Fibroblast of lung (primary cell): ENCODE measurements around the gene STARD7. TPM values are rescaled to one million over a fixed set of nuclear protein-coding genes. Genes with fewer than 3 reads are reported as not detected.

Experiments used
- DNase-seq, 2 donors: peaks; one replicate each; pipeline versions ENCODE4 v3.0.0 to v3.0.0-alpha.2; 2010; ENCODE audit warnings: low read depth in 2 of 2
- H2AFZ ChIP-seq: 2 replicates; pipeline ENCODE4 v1.5.1; 2012; ENCODE audit warnings: low read length, control low read depth, inconsistent platforms
- H3K27ac ChIP-seq: 2 replicates; pipeline ENCODE4 v1.5.1; 2011; ENCODE audit warnings: low read length, control low read depth; ENCODE audit not compliant: insufficient read depth
- H3K27me3 ChIP-seq: 2 replicates; pipeline ENCODE4 v1.5.1; 2011; ENCODE audit warnings: mild to moderate bottlenecking, low read length; ENCODE audit not compliant: control insufficient read depth, insufficient read depth
- H3K36me3 ChIP-seq: 2 replicates; pipeline ENCODE4 v1.5.1; 2011; ENCODE audit warnings: low read length; ENCODE audit not compliant: control insufficient read depth, insufficient read depth
- H3K4me1 ChIP-seq: 2 replicates; pipeline ENCODE4 v1.5.1; 2011; ENCODE audit warnings: low read length; ENCODE audit not compliant: control insufficient read depth, insufficient read depth; ENCODE audit errors: extremely low read depth
- H3K4me2 ChIP-seq: 2 replicates; pipeline ENCODE4 v1.5.1; 2011; ENCODE audit warnings: low read length, control low read depth; ENCODE audit not compliant: insufficient read depth; ENCODE audit errors: extremely low read depth
- H3K4me3 ChIP-seq, 4 experiments: fragments of 200-600 bp in 1 of 4; sonication (generic) in 1 of 4; replicated peaks in 1 of 4; 2 replicates each; pipeline ENCODE4 v1.5.1; 2011 to 2016; ENCODE audit warnings: low read length in 4 of 4, low read depth in 3 of 4, mild to moderate bottlenecking in 3 of 4, control low read depth in 2 of 4, inconsistent platforms in 1 of 4, mixed read lengths in 1 of 4; ENCODE audit not compliant: insufficient read depth in 1 of 4; ENCODE audit errors: control extremely low read depth in 1 of 4
- H3K79me2 ChIP-seq: 2 replicates; pipeline ENCODE4 v1.5.1; 2012; ENCODE audit warnings: mild to moderate bottlenecking, low read length, inconsistent platforms; ENCODE audit not compliant: control insufficient read depth, insufficient read depth
- H3K9ac ChIP-seq: 2 replicates; pipeline ENCODE4 v1.5.1; 2011; ENCODE audit warnings: mild to moderate bottlenecking, low read length, control low read depth; ENCODE audit not compliant: insufficient read depth
- H3K9me3 ChIP-seq: 2 replicates; pipeline ENCODE4 v1.5.1; 2012; ENCODE audit warnings: low read depth, low read length; ENCODE audit not compliant: control insufficient read depth, insufficient read depth
- H4K20me1 ChIP-seq: 2 replicates; pipeline ENCODE4 v1.5.1; 2011; ENCODE audit warnings: low read length; ENCODE audit not compliant: control insufficient read depth, insufficient read depth; ENCODE audit errors: extremely low read depth
- EZH2 ChIP-seq: IDR thresholded peaks from 2 replicates; pipeline ENCODE4 v1.5.1; 2012; ENCODE audit warnings: low read length, control low read depth, mild to moderate bottlenecking; ENCODE audit errors: missing control alignments
- polyA plus RNA-seq, 2 donors: library from polyadenylated mRNA; depleted of rRNA in 1 of 2; stranded (reverse) in 1 of 2; unstranded in 1 of 2; fragments of >200 nt; gene quantifications; 2 replicates each; pipeline ENCODE4 v1.2.1, GENCODE V29; 2011 to 2012; ENCODE audit warnings: missing spikeins in 1 of 2
- total RNA-seq: library from RNA; depleted of rRNA; stranded (reverse); fragments of >200 nt; gene quantifications from 2 replicates; pipeline ENCODE4 v1.2.1, GENCODE V29; 2014
- TF ChIP-seq, protein P1 (sequence below), 2 donors: IDR thresholded peaks in 1 of 2; conservative IDR thresholded peaks in 1 of 2; 1 replicate in 1 of 2; 2 replicates in 1 of 2; pipeline ENCODE4 v1.5.1; 2011 to 2012; ENCODE audit warnings: low read length in 2 of 2, control low read depth in 1 of 2, inconsistent platforms in 1 of 2, low read depth in 1 of 2, mild to moderate bottlenecking in 1 of 2

Gene STARD7
- total and polyA plus RNA-seq, 2 donors (not counting 1 experiment from before 2014, with no cell fraction given) = 109 to 121 TPM

DNA sequence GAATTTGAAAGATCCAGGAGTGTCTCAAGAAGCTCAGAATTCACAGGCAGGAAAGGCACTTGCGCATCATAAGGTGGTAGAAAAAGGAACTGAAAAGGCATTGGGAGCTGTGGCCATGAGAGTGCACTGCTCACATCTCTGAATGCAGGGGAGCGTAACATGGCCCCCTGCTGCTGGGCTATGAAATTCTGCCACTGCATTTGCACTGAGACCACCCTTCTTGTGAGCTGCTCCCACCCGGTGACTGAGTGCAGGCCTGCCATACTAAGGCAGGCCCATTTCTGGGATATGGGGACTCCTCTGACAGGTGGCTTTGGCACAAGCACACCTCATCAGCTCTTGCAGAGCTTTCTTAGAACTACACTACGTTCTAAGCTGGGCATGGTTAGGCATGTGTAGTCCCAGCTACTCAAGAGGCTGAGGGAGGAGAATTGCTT, 25.3 kb upstream of the STARD7 start:
- H3K4me2 ChIP-seq = no peak overlapping the region
- H4K20me1 ChIP-seq = no peaks in the 10 kb centered on the region
- no peak overlapping the region for H3K4me3 ChIP-seq
- no peaks in the 10 kb centered on the region for H3K79me2 ChIP-seq
- no peaks in the 10 kb centered on the region for H3K36me3 ChIP-seq
- no peaks in the 10 kb centered on the region for H3K9me3 ChIP-seq
- H3K27ac ChIP-seq = no peak overlapping the region
- TF ChIP-seq EZH2 = no peak
- TF ChIP-seq, protein P1, sequence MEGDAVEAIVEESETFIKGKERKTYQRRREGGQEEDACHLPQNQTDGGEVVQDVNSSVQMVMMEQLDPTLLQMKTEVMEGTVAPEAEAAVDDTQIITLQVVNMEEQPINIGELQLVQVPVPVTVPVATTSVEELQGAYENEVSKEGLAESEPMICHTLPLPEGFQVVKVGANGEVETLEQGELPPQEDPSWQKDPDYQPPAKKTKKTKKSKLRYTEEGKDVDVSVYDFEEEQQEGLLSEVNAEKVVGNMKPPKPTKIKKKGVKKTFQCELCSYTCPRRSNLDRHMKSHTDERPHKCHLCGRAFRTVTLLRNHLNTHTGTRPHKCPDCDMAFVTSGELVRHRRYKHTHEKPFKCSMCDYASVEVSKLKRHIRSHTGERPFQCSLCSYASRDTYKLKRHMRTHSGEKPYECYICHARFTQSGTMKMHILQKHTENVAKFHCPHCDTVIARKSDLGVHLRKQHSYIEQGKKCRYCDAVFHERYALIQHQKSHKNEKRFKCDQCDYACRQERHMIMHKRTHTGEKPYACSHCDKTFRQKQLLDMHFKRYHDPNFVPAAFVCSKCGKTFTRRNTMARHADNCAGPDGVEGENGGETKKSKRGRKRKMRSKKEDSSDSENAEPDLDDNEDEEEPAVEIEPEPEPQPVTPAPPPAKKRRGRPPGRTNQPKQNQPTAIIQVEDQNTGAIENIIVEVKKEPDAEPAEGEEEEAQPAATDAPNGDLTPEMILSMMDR (conservative IDR thresholded peaks at IDR 0.05 in 1 of 2, IDR thresholded peaks at IDR 0.05 in 1 of 2; ENCODE audit: low read depth in 1 of 2, low read length in 2 of 2) = no peak
- no peak overlapping the region for H2AFZ ChIP-seq
- H3K4me1 ChIP-seq = no peaks in the 10 kb centered on the region
- H3K9ac ChIP-seq = no peak overlapping the region
- H3K27me3 ChIP-seq = no peaks in the 10 kb centered on the region
- no peak for DNase-seq

DNA sequence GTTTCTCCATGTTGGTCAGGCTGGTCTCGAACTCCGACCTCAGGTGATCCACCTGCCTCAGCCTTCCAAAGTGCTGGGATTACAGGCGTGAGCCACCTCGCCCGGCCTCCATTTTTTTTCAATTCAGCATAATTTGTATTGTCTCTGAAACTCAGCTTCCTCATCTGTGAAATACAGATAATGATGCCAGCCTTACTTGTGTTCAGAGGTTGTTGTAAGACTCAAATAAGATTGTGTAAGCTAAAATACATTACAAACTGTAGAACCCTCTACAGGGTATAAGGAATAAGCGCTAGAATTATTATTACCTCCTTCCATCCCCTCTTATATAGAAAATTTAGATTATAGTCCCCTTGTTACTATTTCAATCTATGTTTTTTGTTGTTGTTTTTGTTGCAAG, 24.8 kb upstream of the STARD7 start:
- no peaks in the 10 kb centered on the region for H4K20me1 ChIP-seq
- no peaks in the 10 kb centered on the region for H3K36me3 ChIP-seq
- H3K4me3 ChIP-seq = no peak overlapping the region
- no peaks in the 10 kb centered on the region for H3K79me2 ChIP-seq
- H2AFZ ChIP-seq = no peak overlapping the region
- DNase-seq = no peak
- TF ChIP-seq, protein P1 (conservative IDR thresholded peaks at IDR 0.05 in 1 of 2, IDR thresholded peaks at IDR 0.05 in 1 of 2; ENCODE audit: low read depth in 1 of 2, low read length in 2 of 2) = no peak
- TF ChIP-seq EZH2 = no peak
- no peak overlapping the region for H3K4me2 ChIP-seq
- H3K27me3 ChIP-seq = no peaks in the 10 kb centered on the region
- no peaks in the 10 kb centered on the region for H3K4me1 ChIP-seq
- no peak overlapping the region for H3K27ac ChIP-seq
- no peaks in the 10 kb centered on the region for H3K9me3 ChIP-seq
- no peak overlapping the region for H3K9ac ChIP-seq

DNA sequence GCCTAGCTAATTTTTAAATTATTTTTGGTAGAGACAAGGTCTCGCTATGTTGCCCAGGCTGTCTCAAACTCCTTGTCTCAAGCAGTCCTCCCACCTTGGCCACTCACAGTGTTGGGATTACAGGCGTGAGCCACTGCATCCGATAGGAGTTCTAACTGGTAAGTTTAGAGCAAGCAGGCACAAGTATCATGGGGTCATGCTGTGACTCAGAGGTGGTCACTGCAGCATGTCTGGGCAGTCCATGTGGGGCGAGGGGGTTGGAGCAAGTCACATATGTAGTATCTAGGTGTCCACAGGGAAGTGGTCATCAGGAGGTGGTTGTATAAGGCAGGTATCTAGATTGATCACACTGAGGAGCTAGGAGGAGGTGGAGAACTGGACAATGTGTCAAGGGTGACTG, 22.7 kb upstream of the STARD7 start:
- Histone ChIP-seq H3K4me2 (no peak overlapping the region), H3K27me3 (no peaks in the 10 kb centered on the region), H3K4me3 (no peak overlapping the region), H3K36me3 (no peaks in the 10 kb centered on the region), H3K9me3 (no peaks in the 10 kb centered on the region), H2AFZ (no peak overlapping the region), H3K4me1 (no peaks in the 10 kb centered on the region), H3K27ac (no peak overlapping the region), H3K9ac (no peak overlapping the region), H3K79me2 (no peaks in the 10 kb centered on the region), H4K20me1 (no peaks in the 10 kb centered on the region)
- DNase-seq = no peak
- TF ChIP-seq, protein P1 (conservative IDR thresholded peaks at IDR 0.05 in 1 of 2, IDR thresholded peaks at IDR 0.05 in 1 of 2; ENCODE audit: low read depth in 1 of 2, low read length in 2 of 2) = no peak
- no peak for TF ChIP-seq EZH2
